ENCODE measurements around the gene BTN1A1.
"Not testable (repeated sequence)": the region's sequence is repeated elsewhere in the genome, so short reads cannot be mapped to it uniquely, and the experiment has no call there.

BTN1A1 gene, protein sequence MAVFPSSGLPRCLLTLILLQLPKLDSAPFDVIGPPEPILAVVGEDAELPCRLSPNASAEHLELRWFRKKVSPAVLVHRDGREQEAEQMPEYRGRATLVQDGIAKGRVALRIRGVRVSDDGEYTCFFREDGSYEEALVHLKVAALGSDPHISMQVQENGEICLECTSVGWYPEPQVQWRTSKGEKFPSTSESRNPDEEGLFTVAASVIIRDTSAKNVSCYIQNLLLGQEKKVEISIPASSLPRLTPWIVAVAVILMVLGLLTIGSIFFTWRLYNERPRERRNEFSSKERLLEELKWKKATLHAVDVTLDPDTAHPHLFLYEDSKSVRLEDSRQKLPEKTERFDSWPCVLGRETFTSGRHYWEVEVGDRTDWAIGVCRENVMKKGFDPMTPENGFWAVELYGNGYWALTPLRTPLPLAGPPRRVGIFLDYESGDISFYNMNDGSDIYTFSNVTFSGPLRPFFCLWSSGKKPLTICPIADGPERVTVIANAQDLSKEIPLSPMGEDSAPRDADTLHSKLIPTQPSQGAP

DNA sequence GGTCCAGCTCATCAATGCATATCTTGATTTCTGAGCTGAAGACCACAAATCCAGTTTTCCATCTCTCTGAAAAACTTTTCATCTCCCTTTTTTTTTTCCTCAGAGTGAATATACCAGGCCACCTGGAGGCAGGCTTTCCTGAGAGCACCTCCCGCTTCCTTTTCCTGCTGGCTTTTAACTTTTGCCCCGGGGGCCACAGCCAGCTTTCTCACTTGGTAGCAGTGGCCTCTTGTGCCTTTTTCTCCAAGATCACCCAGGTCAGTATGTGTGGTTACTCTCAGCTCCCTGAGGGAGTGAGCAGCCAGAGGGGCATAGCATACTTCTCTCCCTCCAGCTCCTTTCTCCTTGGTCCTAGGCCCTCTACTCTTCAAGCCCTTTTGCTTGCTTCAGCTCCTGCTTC, at the start of gene BTN1A1:
Gene BTN1A1, plus strand, starts transcription at position 202 of the 400 bp plus-strand sequence. CDS start 984 bp downstream, outside the sequence.
- no peak for DNase-seq (ENCODE audit: low read depth in 1 of 2, low spot score in 1 of 2)

DNA sequence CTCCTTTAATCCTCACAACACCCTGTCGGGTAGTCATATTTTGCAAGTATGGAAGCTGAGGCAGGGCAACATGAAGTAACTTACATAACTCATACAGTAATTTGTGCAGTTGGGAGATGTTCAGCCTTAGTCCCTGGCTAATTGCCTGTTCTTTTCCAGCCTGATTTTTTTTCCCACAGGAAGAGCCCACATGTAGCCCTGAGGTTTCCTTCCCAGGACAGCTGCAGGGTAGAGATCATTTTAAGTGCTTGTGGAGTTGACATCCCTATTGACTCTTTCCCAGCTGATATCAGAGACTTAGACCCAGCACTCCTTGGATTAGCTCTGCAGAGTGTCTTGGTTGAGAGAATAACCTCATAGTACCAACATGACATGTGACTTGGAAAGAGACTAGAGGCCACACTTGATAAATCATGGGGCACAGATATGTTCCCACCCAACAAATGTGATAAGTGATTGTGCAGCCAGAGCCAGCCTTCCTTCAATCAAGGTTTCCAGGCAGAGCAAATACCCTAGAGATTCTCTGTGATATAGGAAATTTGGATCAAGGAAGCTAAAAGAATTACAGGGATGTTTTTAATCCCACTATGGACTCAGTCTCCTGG, 47.4 kb upstream of the BTN1A1 start:
- DNase-seq (ENCODE audit: low read depth in 1 of 2, low spot score in 1 of 2) = no peak

DNA sequence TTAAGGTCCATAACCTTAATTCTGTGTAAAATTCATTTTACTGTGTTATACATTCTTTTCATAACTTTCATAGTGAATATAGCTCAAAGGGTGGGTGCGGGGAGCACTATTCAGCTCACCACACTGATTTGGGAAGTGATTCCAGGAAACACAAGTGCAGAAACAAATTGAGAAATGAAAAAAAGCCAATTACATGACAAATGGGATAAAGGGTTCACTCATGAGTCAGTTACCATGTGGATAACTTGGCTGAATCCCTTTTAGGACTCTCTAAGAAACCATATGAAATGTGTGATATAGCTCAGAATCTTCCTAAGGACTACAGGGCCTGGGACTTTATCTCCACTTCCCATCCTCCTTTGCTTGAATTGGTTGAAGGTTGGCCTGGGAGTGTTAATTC, 45.5 kb upstream of the BTN1A1 start:
- DNase-seq (ENCODE audit: low read depth in 1 of 2, low spot score in 1 of 2) = no peak

DNA sequence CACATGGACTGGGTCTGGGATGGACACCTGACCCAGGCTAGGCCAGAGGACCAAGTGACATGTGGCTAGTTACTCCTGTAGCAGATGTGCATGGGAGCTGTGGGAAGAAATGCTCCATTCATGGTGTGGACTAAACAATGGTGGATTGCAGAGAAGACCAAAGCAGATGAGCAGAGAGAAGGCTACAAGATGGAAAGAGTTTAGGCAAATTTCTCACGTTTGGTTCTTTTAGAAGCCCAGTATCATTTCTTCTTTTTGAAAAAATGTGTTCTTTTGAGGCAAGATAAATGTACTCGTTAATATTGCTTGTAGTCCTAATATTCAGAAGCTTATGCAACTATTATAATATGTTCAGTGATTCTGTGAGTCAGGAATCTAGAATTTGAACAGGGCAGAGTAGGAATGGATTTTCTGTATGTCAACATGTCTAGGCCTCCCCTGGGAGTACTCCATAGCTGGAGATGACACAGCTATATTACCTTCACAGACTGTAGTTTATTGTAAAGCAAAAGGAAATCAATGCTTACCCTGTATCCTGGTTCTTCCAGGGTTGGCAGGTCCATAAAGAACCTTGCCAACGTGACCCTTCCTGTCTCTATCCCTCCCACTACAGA, 44.6 kb upstream of the BTN1A1 start:
- DNase-seq (ENCODE audit: low read depth in 1 of 2, low spot score in 1 of 2) = no peak

DNA sequence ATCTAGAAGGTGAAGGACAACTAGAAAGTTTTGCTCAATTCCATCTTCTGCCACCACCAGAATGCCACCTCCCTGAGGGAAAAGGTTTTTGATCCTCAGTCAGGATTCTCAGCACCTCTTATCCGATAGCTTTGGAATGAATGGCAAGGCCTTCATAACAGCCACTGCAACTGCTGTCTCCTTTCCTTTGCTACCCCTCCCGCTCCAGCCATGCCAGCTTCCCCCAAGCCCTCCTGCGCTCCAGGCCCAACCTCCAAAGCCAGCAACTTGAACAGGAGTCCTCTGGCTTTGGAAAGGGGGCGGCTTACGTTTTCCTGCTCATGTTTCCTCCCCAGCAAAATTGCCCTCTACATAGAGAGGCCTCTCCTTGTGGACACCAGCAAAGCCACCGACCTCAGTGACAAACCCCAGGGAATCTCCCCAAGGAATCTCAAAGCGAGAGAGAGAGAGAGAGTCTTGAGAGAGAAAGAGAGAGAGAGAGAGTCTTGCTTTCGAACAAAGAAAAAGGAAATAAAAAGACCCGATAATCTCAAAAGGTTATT, 42.8 kb upstream of the BTN1A1 start:
- no peak for DNase-seq (ENCODE audit: low read depth in 1 of 2, low spot score in 1 of 2)

DNA sequence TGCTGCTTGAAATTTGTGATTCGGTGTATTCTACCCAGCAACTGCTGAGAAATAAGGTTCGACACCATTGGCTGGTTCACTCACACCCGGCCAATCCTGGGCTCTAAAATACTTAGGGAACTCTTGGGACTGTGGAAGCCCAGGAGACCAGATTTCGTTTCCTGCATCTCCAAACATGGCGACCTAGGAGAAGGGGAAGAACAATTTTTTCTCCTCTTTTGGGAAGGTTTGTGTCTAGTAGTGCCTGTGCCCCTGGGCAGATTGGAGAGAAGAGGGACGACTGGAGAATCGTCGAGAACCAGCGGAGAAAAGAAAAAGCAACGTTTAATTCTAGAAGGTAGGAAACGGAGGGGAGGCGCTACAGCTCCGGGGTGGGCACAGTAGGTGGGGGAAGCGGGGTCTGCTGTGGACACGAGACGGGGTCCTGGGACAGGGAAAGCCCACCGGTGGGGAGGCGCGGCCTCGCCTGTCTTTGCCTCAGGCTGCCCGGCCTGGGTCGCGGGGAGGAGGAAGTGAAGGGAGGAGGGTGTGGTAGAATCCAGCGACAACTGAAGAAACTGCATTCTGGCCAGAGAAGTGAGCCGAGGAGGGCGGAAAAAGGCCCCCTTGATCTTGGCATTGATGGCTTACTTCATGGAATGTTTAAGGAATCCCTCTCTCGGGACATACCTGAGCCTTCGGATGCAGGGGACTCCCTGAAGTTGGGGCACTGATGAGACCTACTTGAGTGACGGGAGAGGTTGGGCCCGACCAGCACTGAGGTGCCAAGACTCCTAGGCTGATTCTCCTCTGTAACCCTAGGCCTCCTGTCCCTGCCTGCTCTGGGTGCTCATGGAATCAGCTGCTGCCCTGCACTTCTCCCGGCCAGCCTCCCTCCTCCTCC, 42.1 kb upstream of the BTN1A1 start, which contains the start of gene BTN2A1:
Gene BTN2A1, plus strand, starts transcription at position 150 of the 883 bp plus-strand sequence. Its CDS starts 682 bp downstream, at position 832.
- DNase-seq (ENCODE audit: low read depth in 1 of 2, low spot score in 1 of 2) = peak; percentile 16 to 31

DNA sequence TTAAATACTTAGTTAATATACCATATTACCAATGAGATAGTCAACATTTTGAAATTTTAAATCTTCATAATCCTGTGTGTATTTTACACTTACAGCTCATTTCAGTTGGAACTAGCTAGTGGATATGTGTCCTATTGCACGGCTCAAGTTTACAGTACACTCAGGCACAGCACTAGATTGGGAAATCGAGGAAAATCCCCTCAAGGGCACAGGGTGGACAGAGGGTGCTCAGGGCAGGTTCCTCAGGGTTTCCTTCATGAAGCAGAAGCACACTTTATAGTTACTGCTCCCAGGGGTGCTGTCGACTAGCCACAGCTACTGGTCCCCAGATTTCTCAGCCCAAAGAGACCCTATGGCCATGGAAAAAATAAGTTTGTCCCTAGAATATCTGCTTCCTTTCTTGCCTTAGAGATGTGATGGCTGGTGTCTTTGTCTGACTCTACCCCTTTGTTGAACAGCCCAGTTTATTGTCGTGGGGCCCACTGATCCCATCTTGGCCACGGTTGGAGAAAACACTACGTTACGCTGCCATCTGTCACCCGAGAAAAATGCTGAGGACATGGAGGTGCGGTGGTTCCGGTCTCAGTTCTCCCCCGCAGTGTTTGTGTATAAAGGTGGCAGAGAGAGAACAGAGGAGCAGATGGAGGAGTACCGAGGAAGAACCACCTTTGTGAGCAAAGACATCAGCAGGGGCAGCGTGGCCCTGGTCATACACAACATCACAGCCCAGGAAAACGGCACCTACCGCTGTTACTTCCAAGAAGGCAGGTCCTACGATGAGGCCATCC, 40.9 kb upstream of the BTN1A1 start:
- no peak for DNase-seq (ENCODE audit: low read depth in 1 of 2, low spot score in 1 of 2)

DNA sequence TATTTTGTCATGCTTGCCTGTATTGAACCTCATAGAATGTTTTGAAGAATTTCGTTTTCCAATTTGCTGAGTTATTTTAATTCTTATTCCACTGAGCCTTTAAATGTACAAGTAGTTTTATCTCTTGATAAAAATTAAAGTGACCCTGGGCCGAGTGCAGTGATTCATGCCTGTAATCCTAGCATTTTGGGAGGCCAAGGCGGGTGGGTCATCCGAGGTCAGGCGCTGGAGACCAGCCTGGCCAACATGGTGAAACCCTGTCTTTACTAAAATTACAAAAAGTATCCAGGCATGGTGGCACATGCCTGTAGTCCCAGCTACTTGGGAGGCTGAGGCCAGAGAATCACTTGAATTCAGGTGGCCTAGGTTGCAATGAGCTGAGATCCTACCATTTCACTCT, 38.8 kb upstream of the BTN1A1 start:
- DNase-seq (ENCODE audit: low read depth in 1 of 2, low spot score in 1 of 2) = not testable (repeated sequence)

DNA sequence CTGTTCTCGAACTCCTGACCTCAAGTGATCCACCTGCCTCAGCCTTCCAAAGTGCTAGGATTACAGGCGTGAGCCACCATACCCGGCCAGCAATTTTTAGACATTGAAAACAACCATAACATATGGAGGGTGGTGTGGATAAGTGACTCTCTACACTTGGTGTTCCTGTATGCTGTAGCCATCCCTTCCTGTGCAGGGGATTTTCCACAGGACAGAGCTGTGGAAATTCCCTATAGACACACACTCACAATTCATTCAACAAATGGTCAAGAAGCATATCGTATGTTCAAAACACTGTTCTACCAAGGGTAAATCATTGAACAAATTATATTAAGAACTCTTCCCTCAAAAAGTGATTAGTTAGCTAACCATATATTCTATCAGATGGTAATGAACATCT, 36.1 kb upstream of the BTN1A1 start:
- no peak for DNase-seq (ENCODE audit: low read depth in 1 of 2, low spot score in 1 of 2)

DNA sequence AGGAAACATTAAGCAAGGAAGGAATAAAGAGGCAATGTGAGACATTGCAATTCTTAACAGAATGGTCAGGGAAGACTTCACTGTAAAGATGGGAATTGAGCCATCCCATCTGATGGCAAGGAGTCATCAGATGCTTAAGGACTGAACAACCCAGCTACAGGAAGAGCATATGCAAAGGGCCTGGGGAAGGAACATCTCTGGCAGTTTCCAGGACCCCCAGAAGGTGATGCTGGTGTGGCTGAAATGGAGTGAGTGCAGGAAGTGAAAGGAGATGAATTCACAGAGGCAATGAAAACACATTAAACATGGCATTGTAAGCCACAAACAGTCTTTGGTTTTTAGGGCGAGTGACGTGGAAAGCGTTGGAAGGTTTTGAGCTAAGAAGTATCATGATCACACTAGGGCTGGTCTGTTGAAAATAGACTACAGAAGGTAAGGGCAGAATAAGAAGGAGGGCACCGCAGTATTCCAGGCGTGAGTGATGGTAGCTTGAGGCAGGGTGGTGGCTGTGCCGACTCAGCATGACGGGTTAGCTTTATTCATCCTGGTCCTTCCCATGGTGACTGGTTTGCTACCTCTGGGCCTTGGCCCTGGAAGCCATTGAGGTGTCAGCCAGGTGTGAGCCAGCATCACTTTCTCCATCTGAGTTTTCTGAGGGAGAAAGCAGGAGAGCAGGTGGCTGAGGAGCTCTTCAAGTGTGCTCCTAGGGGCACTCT, 35.5 kb upstream of the BTN1A1 start:
- no peak for DNase-seq (ENCODE audit: low read depth in 1 of 2, low spot score in 1 of 2)

DNA sequence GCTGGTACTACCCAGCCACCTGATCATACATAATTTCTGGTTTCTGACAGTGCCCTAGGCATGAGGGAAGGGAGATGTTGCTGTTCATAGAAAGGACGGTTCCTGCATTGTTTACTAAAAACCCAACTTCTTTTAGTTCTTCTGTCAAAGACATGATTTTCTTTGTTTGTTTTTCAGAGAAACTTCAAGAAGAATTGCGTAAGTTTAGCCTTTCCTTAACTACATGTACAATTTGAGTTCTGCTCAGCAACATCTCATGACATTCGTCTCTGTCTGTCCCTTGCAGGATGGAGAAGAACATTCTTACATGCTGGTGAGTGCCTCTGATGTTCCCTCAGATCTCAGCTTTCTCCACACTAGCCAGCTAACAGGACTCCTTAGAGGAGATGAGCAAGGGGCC, 34.3 kb upstream of the BTN1A1 start:
- no peak for DNase-seq (ENCODE audit: low read depth in 1 of 2, low spot score in 1 of 2)

DNA sequence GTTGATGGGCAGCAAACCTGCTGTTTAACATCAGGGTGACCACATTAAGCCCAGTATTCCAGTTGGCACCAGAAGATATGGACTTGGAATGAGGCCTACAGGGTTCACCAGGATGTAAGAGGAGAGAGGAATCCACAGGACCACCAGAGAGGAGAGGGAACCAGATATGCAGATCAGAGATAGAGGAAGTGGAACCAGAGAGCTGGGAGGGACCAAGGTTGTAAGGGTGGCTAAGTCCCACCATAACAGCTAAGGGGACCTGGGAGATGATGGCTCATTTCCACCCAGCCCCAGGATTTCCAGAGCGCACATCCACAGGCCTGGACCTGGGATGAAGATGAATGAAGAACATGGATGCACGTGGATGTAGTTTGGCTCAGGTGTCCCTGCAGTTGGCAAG, 31.3 kb upstream of the BTN1A1 start:
- no peak for DNase-seq (ENCODE audit: low read depth in 1 of 2, low spot score in 1 of 2)

DNA sequence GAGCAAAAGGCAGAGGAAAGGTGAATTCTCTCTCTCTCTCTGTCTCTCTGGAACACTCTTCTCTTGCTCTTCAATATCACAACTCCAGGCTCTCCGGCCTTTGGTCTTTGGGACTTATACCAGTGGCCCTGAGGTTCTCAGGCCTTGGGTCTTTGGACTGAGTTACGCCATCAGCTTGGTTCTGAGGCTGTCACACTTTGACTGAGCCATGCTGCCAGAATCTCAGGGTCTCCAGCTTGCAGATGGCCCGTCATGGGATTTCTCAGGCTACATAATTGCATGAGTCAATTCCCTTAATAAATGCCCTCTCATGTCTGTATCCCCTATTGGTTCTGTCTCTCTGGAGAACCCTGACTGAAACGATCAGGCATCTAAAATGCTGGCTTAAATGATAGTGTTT, 29.5 kb upstream of the BTN1A1 start:
- no peak for DNase-seq (ENCODE audit: low read depth in 1 of 2, low spot score in 1 of 2)

DNA sequence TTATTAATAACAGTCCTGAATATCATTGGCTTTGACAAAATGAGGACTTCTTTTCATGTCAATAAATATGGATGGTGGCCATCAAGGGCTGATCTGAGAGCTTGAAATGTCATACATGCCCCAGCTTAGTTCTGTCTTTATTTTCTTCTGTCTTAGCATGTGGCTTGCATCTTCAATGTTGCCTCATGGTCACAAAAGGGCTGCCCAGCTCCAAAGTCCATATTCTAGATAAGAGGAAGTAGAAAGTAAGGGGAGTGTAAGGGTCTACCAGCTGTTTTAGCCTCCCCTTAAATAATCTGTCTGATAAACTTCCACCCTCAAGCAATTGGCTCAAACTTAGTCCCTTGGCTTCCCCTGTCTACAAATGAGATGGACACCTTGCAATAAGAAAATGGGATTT, 28.1 kb upstream of the BTN1A1 start:
- DNase-seq (ENCODE audit: low read depth in 1 of 2, low spot score in 1 of 2) = no peak

DNA sequence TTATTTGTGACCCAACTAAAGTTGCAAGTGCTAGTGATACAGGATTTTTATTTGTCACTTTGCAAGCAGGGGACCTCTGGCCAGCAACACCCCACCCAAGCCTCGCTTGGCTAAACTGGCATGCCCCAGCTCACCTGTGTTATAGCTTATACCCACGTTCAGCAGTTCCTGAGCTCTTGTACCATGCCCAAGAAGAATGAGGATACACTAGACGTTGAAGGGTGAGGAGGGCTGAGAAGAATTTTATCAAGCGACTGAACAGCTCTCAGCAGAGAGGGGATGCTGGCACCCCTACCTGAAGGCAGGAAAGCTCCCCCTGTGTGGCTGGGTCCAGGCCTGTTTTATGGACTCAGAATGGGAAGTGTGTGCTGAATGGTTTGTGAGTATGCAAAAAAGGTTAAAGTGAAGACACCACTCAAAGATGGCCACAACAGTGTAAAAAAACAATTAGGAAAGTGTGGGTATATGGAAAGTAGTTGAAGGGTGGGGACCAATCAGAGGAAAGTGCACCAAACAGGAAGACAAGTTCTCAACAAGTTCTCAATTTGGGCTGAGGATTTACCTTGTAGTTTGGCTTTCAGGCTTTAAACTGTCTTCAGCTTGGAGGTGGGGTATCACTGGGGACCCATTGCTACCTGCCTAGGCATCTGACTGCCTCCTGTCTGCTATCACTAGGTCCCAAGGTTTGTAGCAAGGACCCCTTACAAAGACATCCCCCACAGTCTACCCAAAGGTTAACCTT, 27.4 kb upstream of the BTN1A1 start:
- DNase-seq (ENCODE audit: low read depth in 1 of 2, low spot score in 1 of 2) = no peak

DNA sequence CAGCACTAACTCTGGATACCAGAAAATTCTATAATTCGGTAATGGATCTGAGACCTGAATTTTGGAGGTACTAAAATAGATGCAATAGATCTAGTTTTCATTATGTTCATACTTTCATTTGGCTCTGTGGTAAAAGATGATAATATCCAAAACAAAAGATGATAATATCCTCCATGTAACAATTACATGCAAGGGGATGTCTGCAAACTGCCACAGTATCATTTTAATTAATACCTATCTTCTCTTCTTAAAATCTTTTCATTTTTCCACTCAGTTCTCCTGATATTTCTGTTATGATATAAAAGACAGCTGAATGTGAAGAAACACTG, 26.7 kb upstream of the BTN1A1 start:
- DNase-seq (ENCODE audit: low read depth in 1 of 2, low spot score in 1 of 2) = no peak

DNA sequence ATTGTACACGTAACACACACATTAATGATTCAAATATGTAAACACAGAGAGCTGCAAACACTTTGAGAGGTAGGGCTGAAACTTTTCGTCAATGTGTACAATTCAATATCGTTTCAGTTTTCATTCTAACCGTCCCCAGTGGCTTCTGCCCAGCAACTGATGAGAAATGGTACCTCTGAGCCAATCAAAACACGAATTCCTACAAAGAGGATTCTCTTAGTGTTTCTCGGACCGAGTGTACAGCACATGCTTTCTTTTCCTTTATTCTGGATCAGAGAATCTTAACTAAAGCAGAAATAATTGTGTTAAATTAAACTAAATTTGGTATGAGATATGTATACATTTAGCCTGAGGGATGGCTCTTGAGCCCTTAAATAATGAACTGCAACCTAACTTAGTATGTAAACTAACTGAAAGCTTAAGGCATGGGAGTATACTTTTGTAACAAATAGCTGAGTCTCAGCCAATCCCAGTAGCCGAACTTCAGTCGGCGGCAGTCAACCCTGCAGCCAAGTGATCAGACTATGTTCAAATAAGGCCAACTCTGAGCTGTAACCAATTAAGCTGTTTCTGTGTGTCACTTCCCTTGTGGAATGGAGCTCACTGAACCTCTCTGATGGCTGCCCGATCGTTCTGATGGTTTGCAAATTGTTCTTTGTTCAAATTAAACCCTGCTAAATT, 26.2 kb upstream of the BTN1A1 start:
- DNase-seq (ENCODE audit: low read depth in 1 of 2, low spot score in 1 of 2) = peak; percentile 50 to 60

DNA sequence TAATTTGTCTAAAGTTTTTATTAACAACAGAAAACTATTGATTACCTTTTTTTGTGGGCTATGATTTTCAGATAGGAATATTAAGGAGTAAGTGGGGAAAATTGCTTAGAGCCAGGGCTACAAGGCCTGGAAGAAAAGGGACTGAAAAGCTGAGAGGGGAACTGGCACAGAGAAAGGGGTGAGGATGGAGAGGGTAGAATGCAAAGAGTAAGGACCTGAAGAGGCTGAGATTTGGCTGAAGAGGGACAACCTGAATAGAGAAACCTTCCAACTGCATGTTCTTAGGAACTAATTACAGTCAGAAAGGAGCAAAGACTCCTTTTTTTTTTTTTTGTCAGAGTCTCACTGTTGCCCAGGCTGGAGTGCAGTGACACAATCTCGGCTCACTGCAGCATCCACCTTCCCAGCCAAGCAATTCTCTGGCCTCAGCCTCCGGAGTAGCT, 25.6 kb upstream of the BTN1A1 start:
- no peak for DNase-seq (ENCODE audit: low read depth in 1 of 2, low spot score in 1 of 2)

Measured in stimulated activated CD4-positive, alpha-beta T cell treated with anti-CD3 and anti-CD28 coated beads, Interleukin-15, amount 100 ng/mL, for 1 hour (primary cell).